HCT116 (cell line): ENCODE measurements around the gene ACTN1. TPM values are rescaled to one million over a fixed set of nuclear protein-coding genes. Genes with fewer than 3 reads are reported as not detected.

Source experiments
- ATAC-seq: fragments of 200-7000 bp; cut with Tn5 transposase; 2 replicates; pipeline ENCODE4 v1.9.1; 2020; ENCODE audit warnings: mild to moderate bottlenecking, moderate library complexity
- BruUV-seq: library from RNA; stranded (reverse); fragments of 400-500 nt; replicated peaks from 2 replicates; lab custom pipeline; 2021; lab: Mats Ljungman, UMichigan
- CTCF ChIA-PET: fragments of 300-600 bp; sonication (Branson Sonifier 250); formaldehyde crosslinking; loops from one replicate; lab custom pipeline; 2021; ENCODE audit warnings: antibody characterized with exemption; lab: Charles Lee
- POLR2A ChIA-PET: fragments of 300-600, 350-600 bp; sonication (Branson Sonifier 250); formaldehyde crosslinking; loops from one replicate; lab custom pipeline; 2021; ENCODE audit warnings: antibody characterized with exemption; lab: Charles Lee
- RAD21 ChIA-PET, 2 experiments: fragments of 300-600 bp; sonication (Branson Sonifier 250); formaldehyde crosslinking; loops; one replicate each; lab custom pipeline; 2023; ENCODE audit warnings: low total read pairs in 2 of 2; ENCODE audit not compliant: uncharacterized antibody in 2 of 2, unreplicated experiment in 2 of 2, low non-redundant PET in 1 of 2; lab: Charles Lee
- DNase-seq: peaks from one replicate; pipeline ENCODE4 v3.0.0-alpha.2; 2010; ENCODE audit warnings: low read depth, low spot score
- H2AFZ ChIP-seq: fragments of 200-600 bp; shearing (Covaris generic), sonication (generic); 2 replicates; pipeline ENCODE4 v1.6.1; 2017; ENCODE audit warnings: low read depth, mixed run types, mixed read lengths, antibody characterized with exemption, low read length; ENCODE audit not compliant: poor library complexity, severe bottlenecking
- H3K27ac ChIP-seq: 2 replicates; pipeline ENCODE4 v1.5.1; 2012; ENCODE audit warnings: low read depth, low read length
- H3K27me3 ChIP-seq: fragments of 200-600 bp; sonication (generic); 2 replicates; pipeline ENCODE4 v1.6.1; 2016; ENCODE audit warnings: mixed run types, low read length, mixed read lengths; ENCODE audit not compliant: insufficient read depth
- H3K36me3 ChIP-seq, 2 experiments: fragments of 200-500 bp in 1 of 2; fragments of 200-600 bp in 1 of 2; sonication (Bioruptor generic) in 1 of 2; sonication (generic) in 1 of 2; 2 replicates each; pipeline versions ENCODE4 v1.5.1 to v1.6.1; 2014 to 2016; ENCODE audit warnings: low read length in 2 of 2, inconsistent platforms in 1 of 2, mixed read lengths in 1 of 2, mixed run types in 1 of 2; ENCODE audit not compliant: insufficient read depth in 2 of 2, control insufficient read depth in 1 of 2
- H3K4me1 ChIP-seq, 2 experiments: fragments of 200-600 bp in 1 of 2; sonication (generic) in 1 of 2; 2 replicates each; pipeline versions ENCODE4 v1.5.1 to v1.6.1; 2012 to 2017; ENCODE audit warnings: low read length in 2 of 2, inconsistent platforms in 1 of 2, mild to moderate bottlenecking in 1 of 2, mixed read lengths in 1 of 2, mixed run types in 1 of 2, moderate library complexity in 1 of 2; ENCODE audit not compliant: insufficient read depth in 2 of 2, control insufficient read depth in 1 of 2
- H3K4me2 ChIP-seq: fragments of 200-600 bp; sonication (generic); 2 replicates; pipeline ENCODE4 v1.6.1; 2017; ENCODE audit warnings: mixed run types, low read length, mixed read lengths
- H3K4me3 ChIP-seq, 2 experiments: fragments of 200-600 bp in 1 of 2; sonication (generic) in 1 of 2; replicated peaks in 1 of 2; 2 replicates each; pipeline ENCODE4 v1.5.1; 2011 to 2016; ENCODE audit warnings: low read length in 2 of 2, control low read depth in 1 of 2, low read depth in 1 of 2, mild to moderate bottlenecking in 1 of 2, mixed read lengths in 1 of 2, mixed run types in 1 of 2
- H3K79me2 ChIP-seq: fragments of 200-600 bp; sonication (generic); 2 replicates; pipeline ENCODE4 v1.6.1; 2017; ENCODE audit warnings: mild to moderate bottlenecking, mixed run types, low read length, moderate library complexity, mixed read lengths; ENCODE audit not compliant: insufficient read depth
- H3K9ac ChIP-seq: fragments of 200-600 bp; sonication (generic); 2 replicates; pipeline ENCODE4 v1.6.1; 2016; ENCODE audit warnings: low read length, mixed read lengths
- H3K9me2 ChIP-seq: fragments of 200-600 bp; sonication (generic), shearing (Covaris generic); 2 replicates; pipeline ENCODE4 v1.6.1; 2017; ENCODE audit warnings: mixed run types, mild to moderate bottlenecking, moderate library complexity; ENCODE audit not compliant: insufficient read depth
- H3K9me3 ChIP-seq, 2 experiments: fragments of 200-500 bp in 1 of 2; fragments of 200-600 bp in 1 of 2; sonication (Bioruptor generic) in 1 of 2; sonication (generic) in 1 of 2; 2 replicates each; pipeline ENCODE4 v1.6.1; 2014 to 2017; ENCODE audit warnings: low read length in 2 of 2, mixed read lengths in 2 of 2, inconsistent platforms in 1 of 2, low read depth in 1 of 2, mild to moderate bottlenecking in 1 of 2, mixed run types in 1 of 2, moderate library complexity in 1 of 2; ENCODE audit not compliant: control insufficient read depth in 1 of 2, insufficient read depth in 1 of 2
- H4K20me1 ChIP-seq: fragments of 200-600 bp; sonication (generic), shearing (Covaris generic); 2 replicates; pipeline ENCODE4 v1.6.1; 2017; ENCODE audit warnings: mixed run types, mild to moderate bottlenecking, moderate library complexity; ENCODE audit not compliant: insufficient read depth
- CEBPB ChIP-seq: IDR thresholded peaks from 2 replicates; pipeline ENCODE4 v1.6.1; 2012; ENCODE audit warnings: low read depth
- ELF1 ChIP-seq: IDR thresholded peaks from 2 replicates; pipeline ENCODE4 v1.6.1; 2012; ENCODE audit warnings: low read depth, borderline replicate concordance
- EZH2 ChIP-seq: fragments of 200-600 bp; sonication (generic); IDR thresholded peaks from 2 replicates; pipeline ENCODE4 v1.6.1; 2017; ENCODE audit warnings: antibody characterized with exemption, mixed run types
- JUND ChIP-seq: IDR thresholded peaks from 2 replicates; pipeline ENCODE4 v1.6.1; 2012
- MAX ChIP-seq: IDR thresholded peaks from 2 replicates; pipeline ENCODE4 v1.6.1; 2012
- RAD21 ChIP-seq: IDR thresholded peaks from 2 replicates; pipeline ENCODE4 v1.6.1; 2012; ENCODE audit warnings: low read depth, mild to moderate bottlenecking
- SP1 ChIP-seq: IDR thresholded peaks from 2 replicates; pipeline ENCODE4 v1.6.1; 2012; ENCODE audit warnings: low read depth
- YY1 ChIP-seq: IDR thresholded peaks from 2 replicates; pipeline ENCODE4 v1.6.1; 2011; ENCODE audit warnings: low read length, low read depth, moderate library complexity, mild to moderate bottlenecking; ENCODE audit not compliant: insufficient replicate concordance; ENCODE audit errors: extremely low read depth
- ZBTB33 ChIP-seq: IDR thresholded peaks from 2 replicates; pipeline ENCODE4 v1.6.1; 2011; ENCODE audit warnings: mild to moderate bottlenecking, low read length, moderate library complexity; ENCODE audit not compliant: insufficient replicate concordance; ENCODE audit errors: extremely low read depth
- ZFX ChIP-seq: fragments of 450-650 bp; IDR thresholded peaks from 2 replicates; pipeline ENCODE4 v1.6.1; 2017
- ZNF274 ChIP-seq: fragments of 200-500 bp; sonication (Bioruptor generic); IDR thresholded peaks from 2 replicates; pipeline ENCODE4 v1.6.1; 2014; ENCODE audit warnings: mild to moderate bottlenecking, low read depth, low read length, inconsistent platforms
- intact Hi-C: fragments of 100-400 bp; cut with micrococcal nuclease; formaldehyde crosslinking; loops from 2 replicates; pipeline ENCODE4 v1.10.0; 2022
- total RNA-seq: library from RNA; stranded (reverse); gene quantifications from one replicate; pipeline ENCODE4 v1.2.1, GENCODE V29; 2021; ENCODE audit not compliant: unreplicated experiment
- TF ChIP-seq, protein P1 (sequence below): IDR thresholded peaks from 2 replicates; pipeline ENCODE4 v1.6.1; 2012; ENCODE audit warnings: low read depth

ACTN1 gene
- total RNA-seq, 1 experiment from 2014 or later = 123 TPM

GRCh38 chr14:68967459-68967940 lies 11.6 kb downstream of the ACTN1 start:
- H3K27ac ChIP-seq = no peak overlapping the region
- no peak overlapping the region for H3K9ac ChIP-seq
- no peaks in the 10 kb centered on the region for H3K9me2 ChIP-seq
- TF ChIP-seq ZFX (no peak), EZH2 (no peak), ZBTB33 (no peak), SP1 (no peak), RAD21 (no peak), YY1 (no peak), CEBPB (no peak)
- ChIA-PET RAD21 (no interaction called here), POLR2A (no interaction called here), CTCF (no interaction called here)
- DNase-seq (no peak), ATAC-seq (no peak)
- no peak overlapping the region for H2AFZ ChIP-seq
- H3K4me2 ChIP-seq = no peak overlapping the region
- no peaks in the 10 kb centered on the region for H3K27me3 ChIP-seq
- no peaks in the 10 kb centered on the region for H3K9me3 ChIP-seq
- intact Hi-C loops = no loop called here
- 0 out of 2 replicates have a peak, but pooled peaks cover 4% of the 10 kb centered on the region for H4K20me1 ChIP-seq
- no TSS peak for BruUV-seq
- peaks cover 27 to 45% of the 10 kb centered on the region in 2 experiments for H3K4me1 ChIP-seq
- no peak overlapping the region for H3K4me3 ChIP-seq
- peaks cover 0 to 4% of the 10 kb centered on the region in 2 experiments; a peak in 2 of 4 replicates for H3K36me3 ChIP-seq
- peaks cover 98% of the 10 kb centered on the region for H3K79me2 ChIP-seq

DNA sequence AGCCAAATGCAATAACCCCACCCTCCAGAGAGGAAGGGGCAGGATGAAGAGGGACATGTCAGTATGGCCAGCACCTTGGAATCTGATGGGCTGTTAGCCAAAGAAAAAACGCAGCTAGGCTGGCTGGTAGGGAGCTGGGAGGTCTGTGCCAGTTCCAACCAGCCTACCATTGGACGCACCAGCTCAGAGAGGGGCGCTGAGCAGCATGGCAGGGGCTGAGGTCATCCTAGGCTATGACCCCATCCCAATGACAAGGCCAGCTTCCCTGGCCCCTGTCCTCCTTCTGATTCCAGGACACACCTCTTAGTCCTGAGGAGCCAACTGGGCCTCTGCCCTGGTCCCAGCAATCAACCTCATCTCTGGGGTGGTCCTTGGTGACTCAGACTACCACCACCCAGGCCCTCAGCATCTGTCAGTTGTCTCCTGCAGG lies 12.2 kb downstream of the ACTN1 start:
- 0 out of 2 replicates have a peak overlapping the region, but pooled peaks have one; percentile 4 for H3K9ac ChIP-seq
- H3K4me3 ChIP-seq = no peak overlapping the region
- H4K20me1 ChIP-seq = 0 out of 2 replicates have a peak, but pooled peaks cover 4% of the 10 kb centered on the region
- RAD21 ChIA-PET = no interaction called here
- peak overlapping the region; percentile 43 for H3K4me2 ChIP-seq
- H3K36me3 ChIP-seq = peaks cover 0 to 4% of the 10 kb centered on the region in 2 experiments; a peak in 1 of 4 replicates
- no TSS peak for BruUV-seq
- no peaks in the 10 kb centered on the region for H3K27me3 ChIP-seq
- CTCF ChIA-PET = no interaction called here
- DNase-seq (no peak), ATAC-seq (no peak)
- peaks cover 100% of the 10 kb centered on the region for H3K79me2 ChIP-seq
- no peak overlapping the region for H2AFZ ChIP-seq
- H3K4me1 ChIP-seq = peaks cover 27 to 51% of the 10 kb centered on the region in 2 experiments
- POLR2A ChIA-PET = no interaction called here
- intact Hi-C loops = no loop called here
- H3K27ac ChIP-seq = no peak overlapping the region
- no peaks in the 10 kb centered on the region for H3K9me2 ChIP-seq
- H3K9me3 ChIP-seq = no peaks in the 10 kb centered on the region
- TF ChIP-seq ELF1 (no peak), JUND (no peak), ZNF274 (no peak), MAX (no peak), ZBTB33 (no peak), ZFX (no peak)
- TF ChIP-seq, protein P1, sequence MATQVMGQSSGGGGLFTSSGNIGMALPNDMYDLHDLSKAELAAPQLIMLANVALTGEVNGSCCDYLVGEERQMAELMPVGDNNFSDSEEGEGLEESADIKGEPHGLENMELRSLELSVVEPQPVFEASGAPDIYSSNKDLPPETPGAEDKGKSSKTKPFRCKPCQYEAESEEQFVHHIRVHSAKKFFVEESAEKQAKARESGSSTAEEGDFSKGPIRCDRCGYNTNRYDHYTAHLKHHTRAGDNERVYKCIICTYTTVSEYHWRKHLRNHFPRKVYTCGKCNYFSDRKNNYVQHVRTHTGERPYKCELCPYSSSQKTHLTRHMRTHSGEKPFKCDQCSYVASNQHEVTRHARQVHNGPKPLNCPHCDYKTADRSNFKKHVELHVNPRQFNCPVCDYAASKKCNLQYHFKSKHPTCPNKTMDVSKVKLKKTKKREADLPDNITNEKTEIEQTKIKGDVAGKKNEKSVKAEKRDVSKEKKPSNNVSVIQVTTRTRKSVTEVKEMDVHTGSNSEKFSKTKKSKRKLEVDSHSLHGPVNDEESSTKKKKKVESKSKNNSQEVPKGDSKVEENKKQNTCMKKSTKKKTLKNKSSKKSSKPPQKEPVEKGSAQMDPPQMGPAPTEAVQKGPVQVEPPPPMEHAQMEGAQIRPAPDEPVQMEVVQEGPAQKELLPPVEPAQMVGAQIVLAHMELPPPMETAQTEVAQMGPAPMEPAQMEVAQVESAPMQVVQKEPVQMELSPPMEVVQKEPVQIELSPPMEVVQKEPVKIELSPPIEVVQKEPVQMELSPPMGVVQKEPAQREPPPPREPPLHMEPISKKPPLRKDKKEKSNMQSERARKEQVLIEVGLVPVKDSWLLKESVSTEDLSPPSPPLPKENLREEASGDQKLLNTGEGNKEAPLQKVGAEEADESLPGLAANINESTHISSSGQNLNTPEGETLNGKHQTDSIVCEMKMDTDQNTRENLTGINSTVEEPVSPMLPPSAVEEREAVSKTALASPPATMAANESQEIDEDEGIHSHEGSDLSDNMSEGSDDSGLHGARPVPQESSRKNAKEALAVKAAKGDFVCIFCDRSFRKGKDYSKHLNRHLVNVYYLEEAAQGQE = no peak
